ENCODE results near the gene ZNF76.

DNA sequence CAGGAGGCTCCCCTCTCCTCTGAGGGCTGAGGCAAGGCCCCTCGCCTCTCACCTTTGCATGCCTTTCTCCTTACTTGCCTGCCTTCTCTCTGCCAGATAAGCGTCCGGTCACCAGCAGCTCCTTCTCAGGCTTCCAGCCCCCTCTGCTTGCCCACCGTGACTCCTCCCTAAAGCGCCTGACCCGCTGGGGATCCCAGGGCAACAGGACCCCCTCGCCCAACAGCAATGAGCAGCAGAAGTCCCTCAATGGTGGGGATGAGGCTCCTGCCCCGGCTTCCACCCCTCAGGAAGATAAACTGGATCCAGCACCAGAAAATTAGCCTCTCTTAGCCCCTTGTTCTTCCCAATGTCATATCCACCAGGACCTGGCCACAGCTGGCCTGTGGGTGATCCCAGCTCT, 61.6 kb downstream of the ZNF76 start:
- TF ChIP-seq, protein P1, sequence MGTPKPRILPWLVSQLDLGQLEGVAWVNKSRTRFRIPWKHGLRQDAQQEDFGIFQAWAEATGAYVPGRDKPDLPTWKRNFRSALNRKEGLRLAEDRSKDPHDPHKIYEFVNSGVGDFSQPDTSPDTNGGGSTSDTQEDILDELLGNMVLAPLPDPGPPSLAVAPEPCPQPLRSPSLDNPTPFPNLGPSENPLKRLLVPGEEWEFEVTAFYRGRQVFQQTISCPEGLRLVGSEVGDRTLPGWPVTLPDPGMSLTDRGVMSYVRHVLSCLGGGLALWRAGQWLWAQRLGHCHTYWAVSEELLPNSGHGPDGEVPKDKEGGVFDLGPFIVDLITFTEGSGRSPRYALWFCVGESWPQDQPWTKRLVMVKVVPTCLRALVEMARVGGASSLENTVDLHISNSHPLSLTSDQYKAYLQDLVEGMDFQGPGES (IDR thresholded peaks at IDR 0.05): no peak
- TF ChIP-seq SMAD5 (IDR thresholded peaks at IDR 0.05; ENCODE audit: low read depth) (no peak), POLR2AphosphoS5 (IDR thresholded peaks at IDR 0.05; ENCODE audit: low read length) (no peak), ETV6 (conservative IDR thresholded peaks at IDR 0.05 in 1 of 2, IDR thresholded peaks at IDR 0.05 in 1 of 2; ENCODE audit: borderline replicate concordance in 1 of 2, low read depth in 1 of 2) (no peak), SIN3A (IDR thresholded peaks at IDR 0.05; ENCODE audit: low read depth, low read length) (no peak), POLR2A (IDR thresholded peaks at IDR 0.05; ENCODE audit: low read depth, low read length) (no peak), BHLHE40 (IDR thresholded peaks at IDR 0.05; ENCODE audit: borderline replicate concordance in 1 of 2, low read depth in 2 of 2, low read length in 1 of 2) (no peak), EZH2 (IDR thresholded peaks at IDR 0.05; ENCODE audit: borderline replicate concordance, control insufficient read depth, low read depth, low read length) (no peak), TAF1 (IDR thresholded peaks at IDR 0.05; ENCODE audit: borderline replicate concordance, low read depth, low read length) (no peak), EP300 (IDR thresholded peaks at IDR 0.05; ENCODE audit: borderline replicate concordance in 1 of 2, control insufficient read depth in 1 of 2, low read depth in 2 of 2, low read length in 2 of 2) (no peak)
- TF ChIP-seq, protein P2, sequence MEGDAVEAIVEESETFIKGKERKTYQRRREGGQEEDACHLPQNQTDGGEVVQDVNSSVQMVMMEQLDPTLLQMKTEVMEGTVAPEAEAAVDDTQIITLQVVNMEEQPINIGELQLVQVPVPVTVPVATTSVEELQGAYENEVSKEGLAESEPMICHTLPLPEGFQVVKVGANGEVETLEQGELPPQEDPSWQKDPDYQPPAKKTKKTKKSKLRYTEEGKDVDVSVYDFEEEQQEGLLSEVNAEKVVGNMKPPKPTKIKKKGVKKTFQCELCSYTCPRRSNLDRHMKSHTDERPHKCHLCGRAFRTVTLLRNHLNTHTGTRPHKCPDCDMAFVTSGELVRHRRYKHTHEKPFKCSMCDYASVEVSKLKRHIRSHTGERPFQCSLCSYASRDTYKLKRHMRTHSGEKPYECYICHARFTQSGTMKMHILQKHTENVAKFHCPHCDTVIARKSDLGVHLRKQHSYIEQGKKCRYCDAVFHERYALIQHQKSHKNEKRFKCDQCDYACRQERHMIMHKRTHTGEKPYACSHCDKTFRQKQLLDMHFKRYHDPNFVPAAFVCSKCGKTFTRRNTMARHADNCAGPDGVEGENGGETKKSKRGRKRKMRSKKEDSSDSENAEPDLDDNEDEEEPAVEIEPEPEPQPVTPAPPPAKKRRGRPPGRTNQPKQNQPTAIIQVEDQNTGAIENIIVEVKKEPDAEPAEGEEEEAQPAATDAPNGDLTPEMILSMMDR (IDR thresholded peaks at IDR 0.05 in 2 of 3, conservative IDR thresholded peaks at IDR 0.05 in 1 of 3; ENCODE audit: control insufficient read depth in 2 of 3, extremely low read depth in 1 of 3, insufficient read depth in 1 of 3, low read depth in 3 of 3, low read length in 3 of 3): no peak
- TF ChIP-seq, protein P3, sequence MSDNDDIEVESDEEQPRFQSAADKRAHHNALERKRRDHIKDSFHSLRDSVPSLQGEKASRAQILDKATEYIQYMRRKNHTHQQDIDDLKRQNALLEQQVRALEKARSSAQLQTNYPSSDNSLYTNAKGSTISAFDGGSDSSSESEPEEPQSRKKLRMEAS (IDR thresholded peaks at IDR 0.05; ENCODE audit: low read depth, low read length): no peak
- TF ChIP-seq, protein P4, sequence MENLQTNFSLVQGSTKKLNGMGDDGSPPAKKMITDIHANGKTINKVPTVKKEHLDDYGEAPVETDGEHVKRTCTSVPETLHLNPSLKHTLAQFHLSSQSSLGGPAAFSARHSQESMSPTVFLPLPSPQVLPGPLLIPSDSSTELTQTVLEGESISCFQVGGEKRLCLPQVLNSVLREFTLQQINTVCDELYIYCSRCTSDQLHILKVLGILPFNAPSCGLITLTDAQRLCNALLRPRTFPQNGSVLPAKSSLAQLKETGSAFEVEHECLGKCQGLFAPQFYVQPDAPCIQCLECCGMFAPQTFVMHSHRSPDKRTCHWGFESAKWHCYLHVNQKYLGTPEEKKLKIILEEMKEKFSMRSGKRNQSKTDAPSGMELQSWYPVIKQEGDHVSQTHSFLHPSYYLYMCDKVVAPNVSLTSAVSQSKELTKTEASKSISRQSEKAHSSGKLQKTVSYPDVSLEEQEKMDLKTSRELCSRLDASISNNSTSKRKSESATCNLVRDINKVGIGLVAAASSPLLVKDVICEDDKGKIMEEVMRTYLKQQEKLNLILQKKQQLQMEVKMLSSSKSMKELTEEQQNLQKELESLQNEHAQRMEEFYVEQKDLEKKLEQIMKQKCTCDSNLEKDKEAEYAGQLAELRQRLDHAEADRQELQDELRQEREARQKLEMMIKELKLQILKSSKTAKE (IDR thresholded peaks at IDR 0.05; ENCODE audit: low read depth, poor library complexity, severe bottlenecking): no peak

Measured in GM12878 (cell line).